Measurements from ENCODE around the gene DTYMK.

GRCh38 chr2:241659150-241659739 lies 27.4 kb downstream of the DTYMK start:
- no peak for TF ChIP-seq EP300 (IDR thresholded peaks at IDR 0.05)
- no peak for TF ChIP-seq POLR2AphosphoS5 (IDR thresholded peaks at IDR 0.05)
- TF ChIP-seq POLR2A (IDR thresholded peaks at IDR 0.05) = no peak
- TF ChIP-seq CTCF (IDR thresholded peaks at IDR 0.05) = peak in 4 of 6 experiments; percentile 28 to 51 (median 41)

All from upper lobe of left lung (tissue), 4 donors.